GM06990 (cell line): ENCODE results near the gene EDC3.

ENCODE experiments used
- DNase-seq: peaks from one replicate; pipeline ENCODE4 v3.0.0-alpha.2; 2011; ENCODE audit not compliant: insufficient read length; ENCODE audit errors: extremely low read depth
- H3K27me3 ChIP-seq: replicated peaks from 2 replicates; pipeline ENCODE4 v1.6.0; 2011; ENCODE audit warnings: low read length; ENCODE audit not compliant: control insufficient read depth, insufficient read depth
- H3K36me3 ChIP-seq: 2 replicates; pipeline ENCODE4 v1.5.1; 2011; ENCODE audit warnings: low read length; ENCODE audit not compliant: control insufficient read depth, insufficient read depth
- H3K4me3 ChIP-seq: replicated peaks from 2 replicates; pipeline ENCODE4 v1.5.1; 2011; ENCODE audit warnings: low read depth, mild to moderate bottlenecking, control low read depth, low read length
- TF ChIP-seq, protein P1 (sequence below): IDR thresholded peaks from 2 replicates; pipeline ENCODE4 v1.5.1; 2011; ENCODE audit warnings: low read length, control low read depth, mild to moderate bottlenecking, inconsistent platforms; ENCODE audit not compliant: insufficient read depth, poor library complexity, severe bottlenecking

Gene EDC3

DNA sequence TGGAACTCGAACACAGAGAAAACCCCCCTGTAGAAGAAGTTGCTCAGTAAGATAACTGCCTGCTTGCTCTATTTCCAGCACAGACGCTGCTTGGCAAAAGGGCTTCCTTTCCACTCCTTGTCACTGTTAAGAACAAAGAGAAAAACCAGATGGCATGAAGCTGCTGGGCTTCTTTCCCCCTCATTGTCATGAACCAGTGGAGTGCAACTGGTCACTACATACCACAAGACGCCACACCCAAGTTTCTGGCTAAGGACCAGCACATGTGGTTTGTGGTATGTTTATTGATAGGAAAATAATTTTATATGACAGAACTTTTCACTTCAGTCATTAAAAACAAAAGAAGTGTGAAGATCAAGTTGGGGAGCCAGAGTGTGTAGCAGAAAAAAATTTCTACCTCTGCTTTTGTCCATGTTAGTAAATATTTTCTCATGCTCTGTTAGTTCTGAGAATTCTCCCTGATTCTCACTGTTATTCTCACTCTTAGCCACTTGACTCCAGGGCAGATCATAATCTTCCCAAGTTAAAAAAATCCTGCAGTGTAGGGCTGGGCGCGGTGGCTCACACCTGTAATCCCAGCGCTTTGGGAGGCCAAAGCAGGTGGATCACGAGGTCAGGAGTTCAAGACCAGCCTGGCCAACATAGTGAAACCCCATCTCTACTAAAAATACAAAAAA, 42.3 kb downstream of the EDC3 start:
- Histone ChIP-seq H3K4me3 (no peak overlapping the region), H3K27me3 (no peaks in the 10 kb centered on the region), H3K36me3 (no peaks in the 10 kb centered on the region; the same call in 1 of the 2 replicates)
- TF ChIP-seq, protein P1, sequence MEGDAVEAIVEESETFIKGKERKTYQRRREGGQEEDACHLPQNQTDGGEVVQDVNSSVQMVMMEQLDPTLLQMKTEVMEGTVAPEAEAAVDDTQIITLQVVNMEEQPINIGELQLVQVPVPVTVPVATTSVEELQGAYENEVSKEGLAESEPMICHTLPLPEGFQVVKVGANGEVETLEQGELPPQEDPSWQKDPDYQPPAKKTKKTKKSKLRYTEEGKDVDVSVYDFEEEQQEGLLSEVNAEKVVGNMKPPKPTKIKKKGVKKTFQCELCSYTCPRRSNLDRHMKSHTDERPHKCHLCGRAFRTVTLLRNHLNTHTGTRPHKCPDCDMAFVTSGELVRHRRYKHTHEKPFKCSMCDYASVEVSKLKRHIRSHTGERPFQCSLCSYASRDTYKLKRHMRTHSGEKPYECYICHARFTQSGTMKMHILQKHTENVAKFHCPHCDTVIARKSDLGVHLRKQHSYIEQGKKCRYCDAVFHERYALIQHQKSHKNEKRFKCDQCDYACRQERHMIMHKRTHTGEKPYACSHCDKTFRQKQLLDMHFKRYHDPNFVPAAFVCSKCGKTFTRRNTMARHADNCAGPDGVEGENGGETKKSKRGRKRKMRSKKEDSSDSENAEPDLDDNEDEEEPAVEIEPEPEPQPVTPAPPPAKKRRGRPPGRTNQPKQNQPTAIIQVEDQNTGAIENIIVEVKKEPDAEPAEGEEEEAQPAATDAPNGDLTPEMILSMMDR: no peak
- DNase-seq: no peak

DNA sequence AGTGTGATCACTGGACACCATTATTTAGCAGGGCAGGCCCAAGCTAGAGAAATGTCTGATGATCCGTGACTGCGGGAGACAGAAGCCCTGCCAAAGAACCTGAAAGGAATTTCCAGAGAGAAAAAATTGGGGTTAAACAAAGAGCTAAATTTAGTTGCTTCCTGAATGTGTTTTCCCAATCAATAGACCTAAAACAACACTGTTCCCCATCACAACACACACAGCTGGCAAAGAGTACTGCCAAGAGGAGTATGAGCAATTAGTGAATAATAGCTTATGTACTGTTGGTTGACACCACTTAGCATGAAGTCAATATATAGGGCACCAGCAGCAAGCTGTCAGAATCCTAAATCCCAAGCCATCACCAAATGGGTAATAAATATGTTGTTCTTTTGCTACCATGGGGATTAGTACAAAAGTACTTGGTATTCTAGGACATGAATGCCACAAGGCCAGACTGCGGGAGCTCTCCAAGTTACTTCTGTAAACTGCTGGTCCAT, 44.5 kb downstream of the EDC3 start:
- no peaks in the 10 kb centered on the region for H3K27me3 ChIP-seq
- H3K4me3 ChIP-seq: no peak overlapping the region
- H3K36me3 ChIP-seq: no peaks in the 10 kb centered on the region; the same call in none of the 2 replicates
- TF ChIP-seq, protein P1: no peak
- DNase-seq: no peak

DNA sequence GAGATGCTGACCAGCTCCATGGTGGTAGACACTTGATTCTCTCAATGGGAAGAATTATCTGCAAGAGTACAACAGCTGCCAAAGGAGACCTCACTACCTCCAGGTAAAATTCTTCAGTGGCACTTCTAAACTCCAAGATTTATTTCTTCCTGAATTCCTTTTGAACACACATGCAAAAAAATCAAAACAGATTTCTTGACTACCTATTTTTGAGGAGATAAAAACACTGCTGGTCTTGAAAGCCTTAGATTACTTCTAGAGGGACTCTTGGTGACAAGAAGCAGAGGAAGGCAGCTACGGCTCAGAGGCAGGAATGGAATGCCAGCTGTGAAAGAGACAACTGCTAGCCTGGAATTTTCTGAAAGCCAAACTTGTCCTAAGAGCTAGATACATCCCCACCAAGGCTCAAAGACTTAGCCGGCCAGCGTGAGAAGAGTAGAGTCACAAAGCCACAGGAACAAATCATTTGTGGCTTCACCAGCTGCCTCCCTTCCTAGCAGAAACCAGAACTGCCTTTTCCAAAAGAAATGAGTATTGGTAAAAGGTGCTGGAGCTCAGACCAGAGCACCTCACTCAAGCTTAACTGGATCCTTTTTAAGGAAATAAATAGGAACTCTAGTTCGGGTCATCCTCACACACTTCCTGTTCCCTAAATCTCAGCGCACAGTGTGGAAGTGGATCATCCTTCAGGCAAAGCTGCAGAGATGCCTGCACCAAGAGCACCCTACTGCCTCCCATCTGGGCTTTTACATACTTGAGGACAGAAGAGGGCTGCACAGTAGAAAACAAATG, 47.6 kb downstream of the EDC3 start:
- no peaks in the 10 kb centered on the region for H3K27me3 ChIP-seq
- peaks cover 2% of the 10 kb centered on the region for H3K36me3 ChIP-seq
- TF ChIP-seq, protein P1: no peak
- DNase-seq: no peak
- no peak overlapping the region for H3K4me3 ChIP-seq

DNA sequence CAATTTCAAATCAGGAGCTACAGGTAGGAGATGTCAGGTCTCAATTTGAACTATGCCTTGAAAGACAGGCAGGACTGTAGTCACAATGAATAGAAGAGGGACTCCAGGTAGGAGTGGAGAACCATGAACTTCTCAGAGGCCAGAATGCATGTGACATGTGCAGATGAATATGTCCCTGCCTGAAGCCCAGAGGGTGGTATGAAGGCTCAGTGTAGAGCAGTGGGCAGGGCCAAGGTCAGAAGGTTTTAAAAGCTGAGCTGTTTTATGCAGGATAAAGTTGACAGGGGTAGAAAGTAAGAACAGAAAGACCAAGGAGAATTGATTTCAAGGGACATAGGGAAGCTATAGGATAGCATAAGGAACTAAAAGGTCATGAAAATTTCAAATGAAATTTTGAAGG, 49.3 kb downstream of the EDC3 start:
- no peak for DNase-seq
- Histone ChIP-seq H3K36me3 (peaks cover 2% of the 10 kb centered on the region), H3K27me3 (no peaks in the 10 kb centered on the region), H3K4me3 (no peak overlapping the region)
- TF ChIP-seq, protein P1: no peak

DNA sequence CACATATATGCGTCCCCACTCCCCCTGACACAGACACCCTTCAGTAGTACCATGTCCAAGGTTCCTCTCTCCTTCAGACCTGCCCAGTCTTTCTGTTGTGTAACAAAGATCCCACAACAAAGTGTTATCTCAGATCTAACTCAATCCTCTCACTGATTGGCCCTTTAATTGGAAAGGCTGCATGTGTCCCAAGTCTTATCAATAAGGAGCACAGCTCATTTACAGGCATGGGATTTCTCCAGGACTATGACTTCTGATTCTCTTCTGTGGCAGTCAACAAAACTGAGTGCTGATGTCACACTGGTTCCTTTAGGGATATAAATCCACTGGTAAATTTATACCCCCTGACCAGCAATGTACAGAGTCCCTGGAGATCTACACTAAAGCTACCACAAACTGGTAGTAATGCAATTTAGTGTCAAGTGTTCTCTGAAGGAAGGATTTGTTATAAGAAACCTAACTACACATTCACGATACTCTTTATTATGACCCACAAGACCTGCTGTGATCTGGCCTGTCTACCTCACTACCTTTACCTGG, 52.1 kb downstream of the EDC3 start:
- TF ChIP-seq, protein P1: no peak

More for the DNA sequence above, 52.1 kb downstream of the EDC3 start:
- no peak for DNase-seq
- H3K36me3 ChIP-seq: peaks cover 6% of the 10 kb centered on the region
- H3K27me3 ChIP-seq: no peaks in the 10 kb centered on the region
- H3K4me3 ChIP-seq: no peak overlapping the region
